Measurements from ENCODE around the gene IL27RA.

DNA sequence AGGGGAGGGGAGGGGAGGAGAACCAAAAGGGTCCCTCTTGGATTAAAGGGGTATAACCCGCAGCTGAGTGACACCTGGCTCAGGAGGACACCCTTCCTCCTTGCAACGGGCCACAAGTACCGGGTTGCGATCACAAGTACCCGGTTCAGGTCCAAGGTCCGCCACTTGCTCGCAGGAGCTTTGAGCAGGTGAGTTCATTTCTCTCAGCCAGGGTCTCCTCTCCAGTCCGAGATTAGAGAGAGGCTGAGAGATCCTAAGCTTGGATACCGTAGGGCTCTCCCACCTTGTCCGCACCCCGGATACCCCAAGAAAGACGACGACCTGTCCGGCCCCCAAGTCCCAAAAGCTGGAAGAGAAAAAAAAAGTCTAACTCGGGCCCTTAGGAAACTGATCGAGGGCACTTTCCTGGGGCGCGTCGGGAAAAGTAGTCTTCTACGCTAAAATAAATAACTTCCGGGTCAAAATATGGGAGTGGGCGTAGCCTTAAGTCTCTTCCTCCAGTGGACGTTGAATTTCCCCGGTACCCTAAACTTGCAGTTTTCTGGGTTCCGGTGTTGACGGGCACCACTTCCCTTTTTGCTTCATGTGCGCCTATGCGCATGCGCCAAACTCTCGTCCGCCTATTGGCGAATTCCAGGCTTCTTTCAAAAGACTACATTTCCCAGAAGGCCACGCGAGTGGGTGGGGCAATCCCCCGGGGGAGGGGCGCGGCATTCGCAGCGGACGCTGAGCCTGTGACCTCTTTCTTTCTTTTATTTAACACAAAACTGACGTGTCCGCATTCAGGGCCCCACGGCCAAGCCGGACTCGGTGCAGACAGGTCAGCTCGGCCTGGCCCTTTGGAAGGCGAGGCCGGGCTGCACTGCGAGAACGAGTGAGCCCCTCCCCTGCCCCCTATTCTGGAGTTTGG lies 49.6 kb downstream of the IL27RA start:
- TF ChIP-seq YY1 (IDR thresholded peaks at IDR 0.05; ENCODE audit: low read depth) (peak; percentile 48; the same call in 1 of the 2 replicates), NFIC (IDR thresholded peaks at IDR 0.05) (no peak), TCF12 (IDR thresholded peaks at IDR 0.05; ENCODE audit: low read depth) (peak; percentile 62), EP300 (IDR thresholded peaks at IDR 0.05; ENCODE audit: borderline replicate concordance) (no peak; the same call in 1 of the 2 replicates), FOXM1 (IDR thresholded peaks at IDR 0.05; ENCODE audit: borderline replicate concordance, low read depth) (peak; percentile 55; the same call in 1 of the 2 replicates), TAF1 (IDR thresholded peaks at IDR 0.05; ENCODE audit: low read depth) (peak; percentile 75), CREB1 (IDR thresholded peaks at IDR 0.05; ENCODE audit: low read depth) (peak; percentile 44; the same call in 1 of the 2 replicates), RAD21 (IDR thresholded peaks at IDR 0.05; ENCODE audit: low read depth) (no peak), EGR1 (IDR thresholded peaks at IDR 0.05) (peak; percentile 43; the same call in 1 of the 2 replicates), CEBPB (IDR thresholded peaks at IDR 0.05) (0 out of 2 replicates have a peak, but pooled peaks have one; percentile 15)
- TF ChIP-seq, protein P1, sequence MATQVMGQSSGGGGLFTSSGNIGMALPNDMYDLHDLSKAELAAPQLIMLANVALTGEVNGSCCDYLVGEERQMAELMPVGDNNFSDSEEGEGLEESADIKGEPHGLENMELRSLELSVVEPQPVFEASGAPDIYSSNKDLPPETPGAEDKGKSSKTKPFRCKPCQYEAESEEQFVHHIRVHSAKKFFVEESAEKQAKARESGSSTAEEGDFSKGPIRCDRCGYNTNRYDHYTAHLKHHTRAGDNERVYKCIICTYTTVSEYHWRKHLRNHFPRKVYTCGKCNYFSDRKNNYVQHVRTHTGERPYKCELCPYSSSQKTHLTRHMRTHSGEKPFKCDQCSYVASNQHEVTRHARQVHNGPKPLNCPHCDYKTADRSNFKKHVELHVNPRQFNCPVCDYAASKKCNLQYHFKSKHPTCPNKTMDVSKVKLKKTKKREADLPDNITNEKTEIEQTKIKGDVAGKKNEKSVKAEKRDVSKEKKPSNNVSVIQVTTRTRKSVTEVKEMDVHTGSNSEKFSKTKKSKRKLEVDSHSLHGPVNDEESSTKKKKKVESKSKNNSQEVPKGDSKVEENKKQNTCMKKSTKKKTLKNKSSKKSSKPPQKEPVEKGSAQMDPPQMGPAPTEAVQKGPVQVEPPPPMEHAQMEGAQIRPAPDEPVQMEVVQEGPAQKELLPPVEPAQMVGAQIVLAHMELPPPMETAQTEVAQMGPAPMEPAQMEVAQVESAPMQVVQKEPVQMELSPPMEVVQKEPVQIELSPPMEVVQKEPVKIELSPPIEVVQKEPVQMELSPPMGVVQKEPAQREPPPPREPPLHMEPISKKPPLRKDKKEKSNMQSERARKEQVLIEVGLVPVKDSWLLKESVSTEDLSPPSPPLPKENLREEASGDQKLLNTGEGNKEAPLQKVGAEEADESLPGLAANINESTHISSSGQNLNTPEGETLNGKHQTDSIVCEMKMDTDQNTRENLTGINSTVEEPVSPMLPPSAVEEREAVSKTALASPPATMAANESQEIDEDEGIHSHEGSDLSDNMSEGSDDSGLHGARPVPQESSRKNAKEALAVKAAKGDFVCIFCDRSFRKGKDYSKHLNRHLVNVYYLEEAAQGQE (IDR thresholded peaks at IDR 0.05; ENCODE audit: low read depth), result no peak
- TF ChIP-seq, protein P2, sequence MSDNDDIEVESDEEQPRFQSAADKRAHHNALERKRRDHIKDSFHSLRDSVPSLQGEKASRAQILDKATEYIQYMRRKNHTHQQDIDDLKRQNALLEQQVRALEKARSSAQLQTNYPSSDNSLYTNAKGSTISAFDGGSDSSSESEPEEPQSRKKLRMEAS (IDR thresholded peaks at IDR 0.05), result 0 out of 2 replicates have a peak, but pooled peaks have one; percentile 42
- TF ChIP-seq, protein P3, sequence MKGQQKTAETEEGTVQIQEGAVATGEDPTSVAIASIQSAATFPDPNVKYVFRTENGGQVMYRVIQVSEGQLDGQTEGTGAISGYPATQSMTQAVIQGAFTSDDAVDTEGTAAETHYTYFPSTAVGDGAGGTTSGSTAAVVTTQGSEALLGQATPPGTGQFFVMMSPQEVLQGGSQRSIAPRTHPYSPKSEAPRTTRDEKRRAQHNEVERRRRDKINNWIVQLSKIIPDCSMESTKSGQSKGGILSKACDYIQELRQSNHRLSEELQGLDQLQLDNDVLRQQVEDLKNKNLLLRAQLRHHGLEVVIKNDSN (IDR thresholded peaks at IDR 0.05), result peak; percentile 43
